HCT116 (cell line): ENCODE measurements around the gene ABHD4. TPM values are rescaled to one million over a fixed set of nuclear protein-coding genes. Genes with fewer than 3 reads are reported as not detected.

Experiments used
- ATAC-seq: fragments of 200-7000 bp; cut with Tn5 transposase; 2 replicates; pipeline ENCODE4 v1.9.1; 2020; ENCODE audit warnings: mild to moderate bottlenecking, moderate library complexity
- BruUV-seq: library from RNA; stranded (reverse); fragments of 400-500 nt; replicated peaks from 2 replicates; lab custom pipeline; 2021; lab: Mats Ljungman, UMichigan
- CTCF ChIA-PET: fragments of 300-600 bp; sonication (Branson Sonifier 250); formaldehyde crosslinking; loops from one replicate; lab custom pipeline; 2021; ENCODE audit warnings: antibody characterized with exemption; lab: Charles Lee
- POLR2A ChIA-PET: fragments of 300-600, 350-600 bp; sonication (Branson Sonifier 250); formaldehyde crosslinking; loops from one replicate; lab custom pipeline; 2021; ENCODE audit warnings: antibody characterized with exemption; lab: Charles Lee
- RAD21 ChIA-PET, 2 experiments: fragments of 300-600 bp; sonication (Branson Sonifier 250); formaldehyde crosslinking; loops; one replicate each; lab custom pipeline; 2023; ENCODE audit warnings: low total read pairs in 2 of 2; ENCODE audit not compliant: uncharacterized antibody in 2 of 2, unreplicated experiment in 2 of 2, low non-redundant PET in 1 of 2; lab: Charles Lee
- DNase-seq: peaks from one replicate; pipeline ENCODE4 v3.0.0-alpha.2; 2010; ENCODE audit warnings: low read depth, low spot score
- H2AFZ ChIP-seq: fragments of 200-600 bp; shearing (Covaris generic), sonication (generic); 2 replicates; pipeline ENCODE4 v1.6.1; 2017; ENCODE audit warnings: low read depth, mixed run types, mixed read lengths, antibody characterized with exemption, low read length; ENCODE audit not compliant: poor library complexity, severe bottlenecking
- H3K27ac ChIP-seq: 2 replicates; pipeline ENCODE4 v1.5.1; 2012; ENCODE audit warnings: low read depth, low read length
- H3K27me3 ChIP-seq: fragments of 200-600 bp; sonication (generic); 2 replicates; pipeline ENCODE4 v1.6.1; 2016; ENCODE audit warnings: mixed run types, low read length, mixed read lengths; ENCODE audit not compliant: insufficient read depth
- H3K36me3 ChIP-seq, 2 experiments: fragments of 200-500 bp in 1 of 2; fragments of 200-600 bp in 1 of 2; sonication (Bioruptor generic) in 1 of 2; sonication (generic) in 1 of 2; 2 replicates each; pipeline versions ENCODE4 v1.5.1 to v1.6.1; 2014 to 2016; ENCODE audit warnings: low read length in 2 of 2, inconsistent platforms in 1 of 2, mixed read lengths in 1 of 2, mixed run types in 1 of 2; ENCODE audit not compliant: insufficient read depth in 2 of 2, control insufficient read depth in 1 of 2
- H3K4me1 ChIP-seq, 2 experiments: fragments of 200-600 bp in 1 of 2; sonication (generic) in 1 of 2; 2 replicates each; pipeline versions ENCODE4 v1.5.1 to v1.6.1; 2012 to 2017; ENCODE audit warnings: low read length in 2 of 2, inconsistent platforms in 1 of 2, mild to moderate bottlenecking in 1 of 2, mixed read lengths in 1 of 2, mixed run types in 1 of 2, moderate library complexity in 1 of 2; ENCODE audit not compliant: insufficient read depth in 2 of 2, control insufficient read depth in 1 of 2
- H3K4me2 ChIP-seq: fragments of 200-600 bp; sonication (generic); 2 replicates; pipeline ENCODE4 v1.6.1; 2017; ENCODE audit warnings: mixed run types, low read length, mixed read lengths
- H3K4me3 ChIP-seq, 2 experiments: fragments of 200-600 bp in 1 of 2; sonication (generic) in 1 of 2; replicated peaks in 1 of 2; 2 replicates each; pipeline ENCODE4 v1.5.1; 2011 to 2016; ENCODE audit warnings: low read length in 2 of 2, control low read depth in 1 of 2, low read depth in 1 of 2, mild to moderate bottlenecking in 1 of 2, mixed read lengths in 1 of 2, mixed run types in 1 of 2
- H3K79me2 ChIP-seq: fragments of 200-600 bp; sonication (generic); 2 replicates; pipeline ENCODE4 v1.6.1; 2017; ENCODE audit warnings: mild to moderate bottlenecking, mixed run types, low read length, moderate library complexity, mixed read lengths; ENCODE audit not compliant: insufficient read depth
- H3K9ac ChIP-seq: fragments of 200-600 bp; sonication (generic); 2 replicates; pipeline ENCODE4 v1.6.1; 2016; ENCODE audit warnings: low read length, mixed read lengths
- H3K9me2 ChIP-seq: fragments of 200-600 bp; sonication (generic), shearing (Covaris generic); 2 replicates; pipeline ENCODE4 v1.6.1; 2017; ENCODE audit warnings: mixed run types, mild to moderate bottlenecking, moderate library complexity; ENCODE audit not compliant: insufficient read depth
- H3K9me3 ChIP-seq, 2 experiments: fragments of 200-500 bp in 1 of 2; fragments of 200-600 bp in 1 of 2; sonication (Bioruptor generic) in 1 of 2; sonication (generic) in 1 of 2; 2 replicates each; pipeline ENCODE4 v1.6.1; 2014 to 2017; ENCODE audit warnings: low read length in 2 of 2, mixed read lengths in 2 of 2, inconsistent platforms in 1 of 2, low read depth in 1 of 2, mild to moderate bottlenecking in 1 of 2, mixed run types in 1 of 2, moderate library complexity in 1 of 2; ENCODE audit not compliant: control insufficient read depth in 1 of 2, insufficient read depth in 1 of 2
- H4K20me1 ChIP-seq: fragments of 200-600 bp; sonication (generic), shearing (Covaris generic); 2 replicates; pipeline ENCODE4 v1.6.1; 2017; ENCODE audit warnings: mixed run types, mild to moderate bottlenecking, moderate library complexity; ENCODE audit not compliant: insufficient read depth
- ATF3 ChIP-seq: IDR thresholded peaks from 2 replicates; pipeline ENCODE4 v1.6.1; 2012
- CBX3 ChIP-seq: IDR thresholded peaks from 2 replicates; pipeline ENCODE4 v1.6.1; 2012; ENCODE audit warnings: low read depth
- EGR1 ChIP-seq: IDR thresholded peaks from 2 replicates; pipeline ENCODE4 v1.6.1; 2012; ENCODE audit warnings: low read depth
- EZH2phosphoT487 ChIP-seq: fragments of 200-600 bp; IDR thresholded peaks from 2 replicates; pipeline ENCODE4 v1.6.1; 2018; ENCODE audit warnings: antibody characterized with exemption, borderline replicate concordance
- FOSL1 ChIP-seq: IDR thresholded peaks from 2 replicates; pipeline ENCODE4 v1.6.1; 2012; ENCODE audit warnings: low read depth
- JUND ChIP-seq: IDR thresholded peaks from 2 replicates; pipeline ENCODE4 v1.6.1; 2012
- MAX ChIP-seq: IDR thresholded peaks from 2 replicates; pipeline ENCODE4 v1.6.1; 2012
- POLR2A ChIP-seq: IDR thresholded peaks from 2 replicates; pipeline ENCODE4 v1.7.0; 2011; ENCODE audit warnings: borderline replicate concordance; ENCODE audit not compliant: insufficient read depth, insufficient read length; ENCODE audit errors: extremely low read depth
- REST ChIP-seq: IDR thresholded peaks from 2 replicates; pipeline ENCODE4 v1.6.1; 2012; ENCODE audit warnings: low read depth
- SP1 ChIP-seq: IDR thresholded peaks from 2 replicates; pipeline ENCODE4 v1.6.1; 2012; ENCODE audit warnings: low read depth
- SRF ChIP-seq: IDR thresholded peaks from 2 replicates; pipeline ENCODE4 v1.6.1; 2012; ENCODE audit warnings: low read depth
- TCF7L2 ChIP-seq: IDR thresholded peaks from 2 replicates; pipeline ENCODE4 v1.7.0; 2011; ENCODE audit warnings: borderline replicate concordance, inconsistent platforms; ENCODE audit not compliant: insufficient read depth, insufficient read length; ENCODE audit errors: extremely low read depth
- ZBTB33 ChIP-seq: IDR thresholded peaks from 2 replicates; pipeline ENCODE4 v1.6.1; 2011; ENCODE audit warnings: mild to moderate bottlenecking, low read length, moderate library complexity; ENCODE audit not compliant: insufficient replicate concordance; ENCODE audit errors: extremely low read depth
- ZFX ChIP-seq: fragments of 450-650 bp; IDR thresholded peaks from 2 replicates; pipeline ENCODE4 v1.6.1; 2017
- ZNF274 ChIP-seq: fragments of 200-500 bp; sonication (Bioruptor generic); IDR thresholded peaks from 2 replicates; pipeline ENCODE4 v1.6.1; 2014; ENCODE audit warnings: mild to moderate bottlenecking, low read depth, low read length, inconsistent platforms
- intact Hi-C: fragments of 100-400 bp; cut with micrococcal nuclease; formaldehyde crosslinking; loops from 2 replicates; pipeline ENCODE4 v1.10.0; 2022
- total RNA-seq: library from RNA; stranded (reverse); gene quantifications from one replicate; pipeline ENCODE4 v1.2.1, GENCODE V29; 2021; ENCODE audit not compliant: unreplicated experiment

Gene ABHD4
- total RNA-seq, 1 experiment from 2014 or later, result 9.4 TPM

GRCh38 chr14:22629361-22629760 is 31.3 kb downstream of the ABHD4 start:
- no peak overlapping the region for H3K27ac ChIP-seq
- H2AFZ ChIP-seq, result no peak overlapping the region
- intact Hi-C loops, result no loop called here
- H3K9me3 ChIP-seq, result peaks cover 0 to 8% of the 10 kb centered on the region in 2 experiments; a peak in 1 of 4 replicates
- no peak overlapping the region for H3K4me3 ChIP-seq
- H3K79me2 ChIP-seq, result no peaks in the 10 kb centered on the region
- no peaks in the 10 kb centered on the region for H3K27me3 ChIP-seq
- ChIA-PET CTCF (no interaction called here), POLR2A (no interaction called here), RAD21 (no interaction called here)
- no peak for DNase-seq
- no peak overlapping the region for H3K4me2 ChIP-seq
- H3K4me1 ChIP-seq, result no peaks in the 10 kb centered on the region
- ATAC-seq, result no peak
- H3K36me3 ChIP-seq, result no peaks in the 10 kb centered on the region
- no peak overlapping the region for H3K9ac ChIP-seq
- no peaks in the 10 kb centered on the region for H4K20me1 ChIP-seq
- no peaks in the 10 kb centered on the region for H3K9me2 ChIP-seq
- TF ChIP-seq ZNF274 (no peak), JUND (no peak), SRF (no peak), TCF7L2 (no peak), SP1 (no peak), CBX3 (no peak), ZFX (no peak), MAX (no peak), EZH2phosphoT487 (no peak)
- TF ChIP-seq, all 23 proteins: peak for 0
- BruUV-seq, result no TSS peak

GRCh38 chr14:22630066-22630465 is 32.0 kb downstream of the ABHD4 start:
- Histone ChIP-seq H3K27ac (no peak overlapping the region), H3K4me3 (no peak overlapping the region), H3K36me3 (no peaks in the 10 kb centered on the region), H2AFZ (no peak overlapping the region)
- no TSS peak for BruUV-seq
- TF ChIP-seq ATF3 (no peak), EGR1 (no peak), FOSL1 (no peak), POLR2A (no peak), ZFX (no peak), SRF (no peak), ZBTB33 (no peak), REST (no peak)
- TF ChIP-seq, all 23 proteins: peak for 0
- Histone ChIP-seq H4K20me1 (no peaks in the 10 kb centered on the region), H3K4me2 (no peak overlapping the region), H3K9me3 (peaks cover 0 to 8% of the 10 kb centered on the region in 2 experiments; a peak in 1 of 4 replicates), H3K27me3 (no peaks in the 10 kb centered on the region), H3K4me1 (no peaks in the 10 kb centered on the region), H3K9ac (no peak overlapping the region), H3K9me2 (no peaks in the 10 kb centered on the region), H3K79me2 (no peaks in the 10 kb centered on the region)
- no peak for DNase-seq
- ChIA-PET CTCF (no interaction called here), POLR2A (no interaction called here), RAD21 (no interaction called here)
- intact Hi-C loops, result no loop called here
- ATAC-seq, result no peak
